GM18520 (cell line): ENCODE data around the gene FSTL3.
"Not testable (repeated sequence)": the region's sequence is repeated elsewhere in the genome, so short reads cannot be mapped to it uniquely, and the experiment has no call there.

Experiments
- ATAC-seq: cut with Tn5 transposase; IDR thresholded peaks from one replicate; pipeline ENCODE4 v1.9.1; 2021; ENCODE audit not compliant: unreplicated experiment

Gene FSTL3

GRCh38 chr19:709196-709964 is 33.2 kb downstream of the FSTL3 start:
- ATAC-seq, result no peak

- ATAC-seq, result no peak
These were observed 33.9 kb downstream of the FSTL3 start for GRCh38 chr19:709965-710571.

- no peak for ATAC-seq
These were observed 34.6 kb downstream of the FSTL3 start for GRCh38 chr19:710767-711166.

DNA sequence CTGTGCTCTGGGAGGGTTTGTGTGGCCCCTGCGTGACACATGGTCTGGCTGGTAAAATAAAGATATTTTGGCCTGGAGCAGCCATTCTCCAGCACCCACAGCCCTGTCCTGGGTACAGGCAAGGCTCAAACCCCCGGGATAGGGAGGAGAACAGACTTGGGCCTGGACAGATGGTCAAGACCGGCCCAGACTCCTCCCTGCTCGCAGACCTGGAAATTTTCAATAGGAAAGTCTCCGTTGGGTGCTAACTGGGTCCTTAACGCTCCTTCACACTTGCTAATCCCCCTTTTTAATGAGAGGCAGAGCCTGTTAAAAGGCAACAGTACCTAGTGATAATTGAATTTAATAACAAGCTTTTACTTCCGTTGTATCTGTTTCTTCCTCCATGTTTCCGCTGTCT is 35.1 kb downstream of the FSTL3 start:
- no peak for ATAC-seq

DNA sequence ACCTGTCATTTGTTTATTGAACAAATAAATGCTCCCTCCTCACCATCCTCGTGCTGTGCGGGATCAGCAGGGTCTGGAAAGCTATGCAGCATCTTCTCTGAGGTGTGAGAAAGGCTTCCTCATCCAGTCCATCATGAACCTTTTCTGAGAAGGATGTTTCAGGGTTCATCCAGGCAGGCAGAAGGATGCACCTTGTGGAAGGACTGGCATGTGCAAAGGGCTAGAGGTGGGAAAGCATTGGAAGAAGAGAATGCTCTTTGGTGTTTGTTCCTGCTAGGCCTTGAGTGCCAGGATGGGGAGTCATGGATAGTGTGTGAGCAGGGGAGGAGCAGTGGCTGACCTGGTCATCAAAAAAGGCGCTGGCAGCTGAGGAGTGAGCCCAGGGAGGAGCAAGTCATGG is 39.2 kb downstream of the FSTL3 start:
- ATAC-seq, result no peak

DNA sequence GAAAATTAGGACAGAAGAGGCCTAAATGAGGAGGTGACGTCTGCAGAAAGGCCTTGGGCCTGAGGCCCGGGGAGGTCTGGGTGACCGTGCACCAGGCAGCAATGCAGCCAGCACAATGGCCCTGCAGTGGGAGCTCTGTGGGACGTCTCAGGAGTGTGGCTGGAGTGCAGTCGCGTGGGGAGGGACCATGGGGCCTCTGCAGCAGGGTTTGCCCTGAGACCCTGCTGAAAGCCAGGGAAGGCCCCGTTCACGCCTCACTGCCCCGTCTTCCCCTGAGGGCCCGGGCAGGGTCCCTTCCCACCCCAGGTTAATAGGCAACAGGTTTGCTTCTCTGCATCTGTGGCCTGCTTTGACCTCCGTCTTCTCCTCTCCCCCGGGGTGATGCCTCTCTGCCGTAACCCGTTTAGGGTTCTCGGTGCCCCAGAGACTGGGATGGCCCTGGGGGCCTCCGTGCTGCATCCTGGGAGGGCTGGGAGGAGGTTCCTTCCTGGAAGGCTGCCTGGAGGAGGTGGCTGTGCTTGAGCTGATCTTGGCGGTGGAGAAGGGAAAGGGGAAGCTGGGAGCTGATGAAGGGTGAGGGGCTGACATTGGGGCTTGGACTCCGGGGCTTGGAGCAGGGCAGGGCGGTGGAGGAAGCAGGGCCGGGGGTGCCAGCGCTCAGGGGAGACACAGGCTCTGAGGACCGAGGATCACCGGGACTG is 42.2 kb downstream of the FSTL3 start:
- ATAC-seq, result no peak

DNA sequence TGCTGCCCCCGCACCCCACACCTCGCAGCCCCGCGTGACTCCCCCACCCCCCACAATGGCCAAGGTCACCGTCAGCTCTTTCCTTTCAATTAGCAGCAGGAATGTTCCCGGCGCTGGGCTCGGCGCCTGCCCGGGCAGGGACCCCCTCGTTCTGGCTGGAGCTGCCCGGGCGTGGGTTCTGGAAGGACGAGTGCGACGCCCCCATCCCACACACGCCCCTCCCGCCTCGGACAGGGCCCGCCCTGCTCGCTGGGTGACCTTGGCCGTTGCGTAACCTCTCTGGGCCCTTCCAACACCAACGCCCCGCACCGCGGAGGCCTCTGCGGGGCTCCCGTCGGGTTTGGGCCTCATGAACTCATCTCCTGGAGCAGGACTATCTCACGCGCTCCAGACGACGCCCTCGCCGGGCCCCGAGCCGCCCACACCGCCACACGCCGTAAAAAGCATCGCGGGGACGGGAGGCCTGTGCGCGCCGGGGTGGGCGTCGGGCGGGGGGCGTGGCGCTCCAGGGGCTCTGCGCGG is 42.9 kb downstream of the FSTL3 start:
- no peak for ATAC-seq

GRCh38 chr19:719636-720344 is 43.6 kb downstream of the FSTL3 start:
- ATAC-seq, result no peak

DNA sequence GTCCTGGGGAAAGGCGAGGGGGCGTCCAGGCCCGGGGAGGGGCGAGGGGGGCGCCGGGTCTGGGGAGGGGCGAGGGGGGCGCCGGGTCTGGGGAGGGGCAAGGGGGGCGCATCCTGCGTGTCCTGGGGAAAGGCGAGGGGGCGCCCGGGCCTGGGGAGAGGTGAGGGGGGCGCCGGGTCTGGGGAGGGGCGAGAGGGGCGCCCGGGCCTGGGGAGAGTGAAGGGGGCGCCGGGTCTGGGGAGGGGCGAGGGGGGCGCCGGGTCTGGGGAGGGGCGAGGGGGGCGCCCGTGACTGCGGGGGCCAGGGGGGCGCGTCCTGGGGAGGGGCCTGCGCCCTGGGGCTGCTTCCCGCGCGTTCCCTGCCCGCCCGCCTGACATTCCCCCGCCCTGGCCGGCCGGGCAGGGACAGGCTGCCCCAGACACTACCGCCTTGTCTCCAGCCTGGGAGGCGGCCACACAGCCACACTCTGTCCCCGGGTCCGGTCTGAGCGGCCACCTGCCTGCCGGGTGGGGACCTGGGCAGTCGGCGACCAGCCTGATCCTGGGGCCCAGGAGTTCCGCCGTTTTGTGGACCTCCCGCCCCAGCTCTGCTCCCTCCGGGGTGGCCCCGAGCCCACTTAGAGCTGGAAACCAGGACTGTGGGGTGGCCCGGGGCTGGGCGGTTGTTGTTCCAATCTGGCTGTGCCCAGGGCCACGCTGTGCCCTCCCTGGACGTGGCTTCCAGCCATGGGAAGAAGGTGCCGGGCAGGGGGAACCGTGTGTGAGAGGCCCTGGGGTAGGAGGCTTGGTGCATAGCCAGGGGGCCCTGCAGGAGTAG is 44.4 kb downstream of the FSTL3 start:
- no peak for ATAC-seq

DNA sequence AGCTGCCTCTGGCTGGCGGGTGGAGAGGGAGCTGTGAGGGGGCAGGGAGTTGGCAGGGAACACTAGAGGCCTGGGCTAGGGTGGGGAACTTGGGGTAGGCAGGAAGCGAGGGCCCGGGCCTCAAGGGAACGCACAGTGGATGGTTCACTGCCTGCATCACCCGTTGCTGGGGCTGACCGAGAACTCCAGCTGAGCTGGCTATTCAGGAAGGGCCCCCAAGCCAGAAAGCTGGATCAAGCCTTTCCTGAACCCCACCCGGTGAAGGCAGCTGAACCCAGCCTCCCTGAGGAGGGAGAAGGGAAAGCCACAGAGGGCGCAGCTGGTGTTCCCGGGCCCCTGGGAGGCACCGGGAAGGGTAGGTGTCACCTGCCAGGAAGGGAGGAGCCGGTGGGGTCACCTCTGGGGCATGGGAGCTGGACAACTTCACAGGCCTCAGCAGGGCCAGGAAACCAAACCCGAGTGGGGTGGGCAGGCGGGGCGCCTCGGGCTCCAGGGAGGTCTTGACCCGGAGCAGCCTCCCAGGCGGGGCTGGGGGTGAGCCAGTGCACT is 46.4 kb downstream of the FSTL3 start:
- ATAC-seq, result no peak

DNA sequence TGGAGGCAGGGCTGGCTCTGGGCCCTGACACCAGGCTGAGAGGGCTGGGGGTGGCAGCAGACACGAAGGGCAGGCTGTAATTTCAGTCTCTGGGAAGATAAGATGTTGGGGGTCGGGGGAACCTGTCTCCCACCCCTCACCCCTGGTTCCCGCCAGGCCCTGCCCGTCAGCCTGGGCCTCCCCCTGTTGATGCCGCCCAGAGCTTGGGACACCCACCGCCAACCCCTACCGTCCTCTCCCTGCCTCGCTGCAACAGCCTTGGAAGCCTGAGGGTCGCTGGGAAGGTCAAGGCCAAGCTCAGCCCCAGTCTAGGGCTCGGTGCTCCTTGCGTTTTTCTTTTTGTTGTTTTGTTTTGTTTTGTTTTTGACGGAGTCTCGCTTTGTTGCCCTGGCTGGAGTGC is 47.1 kb downstream of the FSTL3 start:
- ATAC-seq, result no peak

DNA sequence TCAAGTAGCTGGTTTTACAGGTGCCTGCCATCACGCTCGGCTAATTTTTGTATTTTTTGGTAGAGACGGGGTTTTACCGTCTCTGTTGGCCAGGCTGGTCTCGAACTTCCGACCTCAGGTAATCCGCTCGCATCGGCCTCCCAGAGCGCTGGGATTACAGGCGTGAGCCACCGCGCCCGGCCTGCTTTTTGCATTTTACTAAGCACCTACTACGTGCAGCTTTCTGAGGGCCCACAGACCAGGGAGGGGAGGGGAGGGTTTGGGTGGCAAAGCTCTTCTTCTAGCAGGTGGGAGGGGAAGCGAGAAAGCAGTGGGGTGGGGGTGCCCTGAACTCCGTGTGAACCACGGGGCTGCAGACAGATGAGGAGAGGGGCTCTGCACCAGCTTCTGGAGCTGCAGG is 47.5 kb downstream of the FSTL3 start:
- ATAC-seq, result no peak

GRCh38 chr19:725461-726089 is 49.4 kb downstream of the FSTL3 start:
- ATAC-seq, result no peak

- ATAC-seq, result no peak
These were observed 51.1 kb downstream of the FSTL3 start for GRCh38 chr19:726993-727956.

- ATAC-seq, result no peak
These were observed 51.8 kb downstream of the FSTL3 start for GRCh38 chr19:728011-728410.

DNA sequence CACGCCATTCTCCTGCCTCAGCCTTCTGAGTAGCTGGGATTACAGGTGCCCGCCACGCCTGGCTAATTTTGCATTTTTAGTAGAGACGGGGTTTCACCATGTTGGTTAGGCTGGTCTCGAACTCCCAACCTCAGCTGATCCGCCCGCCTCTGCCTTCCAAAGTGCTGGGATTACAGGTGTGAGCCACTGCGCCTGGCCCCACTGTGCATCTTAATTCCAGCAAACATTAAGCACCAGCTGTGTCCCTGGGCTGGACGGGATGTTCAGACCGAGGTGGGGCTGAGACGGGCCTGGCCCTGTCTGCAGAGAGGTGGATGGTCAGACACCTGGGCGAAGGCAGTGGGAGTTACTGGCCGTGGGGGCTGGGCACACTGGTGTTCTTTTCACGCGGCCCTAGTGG is 53.4 kb downstream of the FSTL3 start:
- ATAC-seq, result not testable (repeated sequence)

GRCh38 chr19:729965-730668 is 53.9 kb downstream of the FSTL3 start:
- ATAC-seq, result no peak

GRCh38 chr19:731000-731399 is 54.8 kb downstream of the FSTL3 start:
- no peak for ATAC-seq
